Sigmoid colon (tissue), 7 donors: ENCODE results near the gene UMODL1. TPM values are rescaled to one million over a fixed set of nuclear protein-coding genes. Genes with fewer than 3 reads are reported as not detected.

ENCODE experiments used
- DNase-seq: peaks from one replicate; pipeline ENCODE4 v3.0.0-alpha.2; 2019
- H3K27ac ChIP-seq, 4 donors: fragments of 200-600 bp; sonication (generic); one replicate each; pipeline ENCODE4 v1.5.1; 2016 to 2019; ENCODE audit warnings: mild to moderate bottlenecking in 1 of 4
- H3K27me3 ChIP-seq, 3 donors: fragments of 200-600 bp; sonication (generic); one replicate each; pipeline ENCODE4 v1.5.1; 2019; ENCODE audit warnings: mild to moderate bottlenecking in 1 of 3
- H3K36me3 ChIP-seq, 4 donors: fragments of 200-600 bp; sonication (generic); one replicate each; pipeline ENCODE4 v1.5.1; 2016 to 2019
- H3K4me1 ChIP-seq, 4 donors: fragments of 200-600 bp; sonication (generic); one replicate each; pipeline ENCODE4 v1.5.1; 2017 to 2019
- H3K4me3 ChIP-seq, 4 donors: fragments of 200-600 bp; sonication (generic); one replicate each; pipeline ENCODE4 v1.5.1; 2017 to 2019; ENCODE audit warnings: mild to moderate bottlenecking in 2 of 4, moderate library complexity in 1 of 4
- H3K9me3 ChIP-seq, 4 donors: fragments of 200-600 bp in 3 of 4; sonication (generic) in 3 of 4; one replicate each; pipeline versions ENCODE4 v1.5.1 to v1.6.1; 2013 to 2019
- EP300 ChIP-seq, 4 donors: sonication (generic); formaldehyde crosslinking; IDR thresholded peaks; one replicate each; pipeline ENCODE4 v1.6.1; 2017; ENCODE audit warnings: antibody characterized with exemption in 4 of 4
- POLR2A ChIP-seq, 2 donors: fragments of 450-650 bp; IDR thresholded peaks; one replicate each; pipeline ENCODE4 v1.6.1; 2016; ENCODE audit warnings: antibody characterized with exemption in 2 of 2, mild to moderate bottlenecking in 2 of 2, moderate library complexity in 2 of 2
- POLR2AphosphoS5 ChIP-seq, 4 donors: sonication (generic); formaldehyde crosslinking; IDR thresholded peaks; one replicate each; pipeline ENCODE4 v1.6.1; 2017; ENCODE audit warnings: antibody characterized with exemption in 4 of 4
- WGBS, 2 donors: extraction: QIAGEN DNeasy Blood & Tissue Kit; methylation state at CpG; one replicate each; pipeline ENCODE4 v1.1.7; 2013; 5-methylcytosine and 5-hydroxymethylcytosine counted together
- intact Hi-C: fragments of 100-400 bp; cut with DNase I; formaldehyde crosslinking; loops from one replicate; pipeline ENCODE4 v1.15.1; 2023
- polyA plus RNA-seq, 3 donors: library from polyadenylated mRNA; stranded (reverse); fragments of 200-250 nt; gene quantifications; one replicate each; pipeline ENCODE4 v1.2.3, GENCODE V29; 2013
- total RNA-seq, 4 donors: library from RNA; depleted of rRNA; stranded (reverse); fragments of >200 nt; gene quantifications; one replicate each; pipeline ENCODE4 v1.1.0, GENCODE V29; 2016
- TF ChIP-seq, protein P1 (sequence below), 4 experiments: fragments of 450-650 bp in 3 of 4; fragments of 200-600 bp in 1 of 4; IDR thresholded peaks; one replicate each; pipeline ENCODE4 v1.5.1; 2016 to 2019; ENCODE audit warnings: antibody characterized with exemption in 4 of 4, mild to moderate bottlenecking in 3 of 4, moderate library complexity in 2 of 4
- donor health status: healthy with polysubstance abuse.
- donor health status: Bipolar disorder and iron deficiency.
- donor health status: healthy.

The UMODL1 gene
- total and polyA plus RNA-seq, 7 donors = 0.13 to 0.23 TPM; not detected in 5

DNA sequence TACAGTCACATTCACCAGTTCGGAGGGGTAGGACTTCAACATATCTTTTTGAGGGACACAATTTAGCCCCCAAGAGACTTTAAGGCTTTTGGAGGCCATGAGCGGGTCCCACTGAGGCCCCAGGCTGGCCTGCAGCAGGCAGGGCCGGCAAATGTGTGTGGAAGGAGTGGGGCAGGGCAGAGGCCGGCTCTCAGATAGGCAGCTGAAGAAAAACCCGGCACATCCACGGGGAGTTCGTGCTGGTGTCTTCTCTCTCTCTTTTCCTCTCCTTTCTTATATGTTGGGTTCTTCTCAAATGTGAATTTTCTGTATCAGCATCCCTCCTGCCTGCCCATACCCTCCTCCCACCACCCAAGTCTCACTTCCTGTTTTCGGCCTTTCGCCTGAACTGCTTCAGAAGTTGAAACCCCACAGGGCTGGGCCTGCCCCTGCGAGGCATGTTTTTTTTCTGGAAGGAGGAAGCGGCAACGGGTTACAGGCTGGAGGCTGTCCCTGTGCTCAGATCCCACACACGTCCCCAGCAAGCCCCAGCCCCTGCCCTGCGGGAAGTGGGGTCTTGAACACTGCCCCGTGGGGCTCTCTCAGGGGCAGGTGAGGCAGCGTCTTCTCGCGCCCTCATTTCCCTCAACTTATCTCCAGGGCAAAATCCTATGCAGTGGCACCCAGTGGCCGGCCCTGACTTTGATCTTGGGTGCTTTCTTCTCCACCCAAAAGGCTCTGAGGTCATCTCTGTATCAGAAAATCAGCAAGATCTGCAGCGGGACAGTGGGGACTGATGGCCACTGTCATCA lies 9.7 kb upstream of the UMODL1 start:
- Histone ChIP-seq H3K4me3 (no peak overlapping the region), H3K9me3 (no peaks in the 10 kb centered on the region), H3K27me3 (no peaks in the 10 kb centered on the region), H3K4me1 (peaks cover 0 to 12% (median 0%) of the 10 kb centered on the region in 4 donors), H3K36me3 (no peaks in the 10 kb centered on the region), H3K27ac (no peak overlapping the region)
- intact Hi-C loops = no loop called here
- DNase-seq = peak; percentile 78
- WGBS, 2 donors = 61 to 87% methylated on average over 20 of the region's 20 CpGs
- TF ChIP-seq, protein P1, sequence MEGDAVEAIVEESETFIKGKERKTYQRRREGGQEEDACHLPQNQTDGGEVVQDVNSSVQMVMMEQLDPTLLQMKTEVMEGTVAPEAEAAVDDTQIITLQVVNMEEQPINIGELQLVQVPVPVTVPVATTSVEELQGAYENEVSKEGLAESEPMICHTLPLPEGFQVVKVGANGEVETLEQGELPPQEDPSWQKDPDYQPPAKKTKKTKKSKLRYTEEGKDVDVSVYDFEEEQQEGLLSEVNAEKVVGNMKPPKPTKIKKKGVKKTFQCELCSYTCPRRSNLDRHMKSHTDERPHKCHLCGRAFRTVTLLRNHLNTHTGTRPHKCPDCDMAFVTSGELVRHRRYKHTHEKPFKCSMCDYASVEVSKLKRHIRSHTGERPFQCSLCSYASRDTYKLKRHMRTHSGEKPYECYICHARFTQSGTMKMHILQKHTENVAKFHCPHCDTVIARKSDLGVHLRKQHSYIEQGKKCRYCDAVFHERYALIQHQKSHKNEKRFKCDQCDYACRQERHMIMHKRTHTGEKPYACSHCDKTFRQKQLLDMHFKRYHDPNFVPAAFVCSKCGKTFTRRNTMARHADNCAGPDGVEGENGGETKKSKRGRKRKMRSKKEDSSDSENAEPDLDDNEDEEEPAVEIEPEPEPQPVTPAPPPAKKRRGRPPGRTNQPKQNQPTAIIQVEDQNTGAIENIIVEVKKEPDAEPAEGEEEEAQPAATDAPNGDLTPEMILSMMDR (IDR thresholded peaks at IDR 0.05) = no peak
- TF ChIP-seq POLR2A (IDR thresholded peaks at IDR 0.05) = no peak
- TF ChIP-seq POLR2AphosphoS5 (IDR thresholded peaks at IDR 0.05) = no peak
- TF ChIP-seq EP300 (IDR thresholded peaks at IDR 0.05) = no peak

DNA sequence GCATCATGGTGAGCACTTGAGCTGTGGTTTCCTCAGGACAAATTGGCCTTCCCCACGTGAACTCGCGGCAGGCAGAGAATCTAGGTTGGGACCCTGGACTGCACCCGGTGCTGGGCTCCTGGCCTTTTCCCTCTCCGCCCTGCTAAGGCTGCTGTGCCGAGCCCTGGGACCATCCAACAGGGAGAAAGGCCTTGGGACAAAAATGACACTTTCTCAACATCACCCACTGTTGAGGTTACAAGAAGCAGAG lies 9.2 kb upstream of the UMODL1 start:
- WGBS, 2 donors = 59 to 79% methylated on average over 6 of the region's 6 CpGs
- no peak for DNase-seq
- H3K27ac ChIP-seq = no peak overlapping the region

DNA sequence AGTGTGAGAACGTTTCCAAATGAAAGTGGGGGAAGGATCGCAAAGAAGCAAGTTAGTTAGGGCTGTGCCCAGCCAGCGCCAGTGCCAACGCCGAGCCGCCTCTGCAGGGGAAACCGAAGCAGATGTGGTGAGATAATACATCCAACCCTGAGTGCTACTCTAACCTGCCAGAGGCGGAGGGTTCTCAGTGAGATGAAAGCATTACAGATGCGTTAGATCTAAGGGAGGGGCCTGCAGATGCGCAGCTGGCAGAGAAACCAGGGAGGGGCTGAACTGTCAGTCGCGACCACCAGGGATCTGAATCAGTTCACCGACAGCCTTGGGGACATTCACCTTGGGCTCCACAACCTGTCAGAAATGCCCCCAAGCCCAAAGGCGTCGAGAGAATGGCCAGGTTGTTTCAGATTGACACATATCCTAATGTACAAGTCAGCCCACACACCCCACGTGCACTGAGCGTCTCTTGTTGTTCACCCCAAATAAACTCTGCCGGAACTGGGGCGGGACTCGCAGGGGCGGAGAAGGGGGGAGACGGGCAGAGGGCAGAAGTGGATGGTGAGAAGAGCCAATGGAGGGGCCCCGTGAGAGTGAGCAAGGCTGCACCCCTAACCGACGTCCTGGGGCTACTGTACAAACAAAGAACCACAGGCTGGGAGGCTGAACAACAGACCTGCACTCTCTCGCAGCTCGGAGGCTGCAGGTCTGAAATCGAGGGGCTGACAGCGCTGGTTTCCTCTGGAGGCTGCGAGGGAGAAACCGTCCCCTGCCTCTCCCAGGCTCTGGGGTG lies 8.7 kb upstream of the UMODL1 start:
- peaks cover 0 to 6% (median 0%) of the 10 kb centered on the region in 3 donors for H3K27me3 ChIP-seq

More for the DNA sequence above, 9.2 kb upstream of the UMODL1 start:
- Histone ChIP-seq H3K36me3 (no peaks in the 10 kb centered on the region), H3K27me3 (peaks cover 0 to under 1% (median 0%) of the 10 kb centered on the region in 3 donors), H3K9me3 (no peaks in the 10 kb centered on the region), H3K4me1 (peaks cover 0 to 9% (median 0%) of the 10 kb centered on the region in 4 donors), H3K4me3 (no peak overlapping the region)
- intact Hi-C loops = no loop called here
- TF ChIP-seq EP300 (IDR thresholded peaks at IDR 0.05) (no peak), POLR2AphosphoS5 (IDR thresholded peaks at IDR 0.05) (no peak), POLR2A (IDR thresholded peaks at IDR 0.05) (no peak)
- TF ChIP-seq, protein P1 (IDR thresholded peaks at IDR 0.05) = no peak

DNA sequence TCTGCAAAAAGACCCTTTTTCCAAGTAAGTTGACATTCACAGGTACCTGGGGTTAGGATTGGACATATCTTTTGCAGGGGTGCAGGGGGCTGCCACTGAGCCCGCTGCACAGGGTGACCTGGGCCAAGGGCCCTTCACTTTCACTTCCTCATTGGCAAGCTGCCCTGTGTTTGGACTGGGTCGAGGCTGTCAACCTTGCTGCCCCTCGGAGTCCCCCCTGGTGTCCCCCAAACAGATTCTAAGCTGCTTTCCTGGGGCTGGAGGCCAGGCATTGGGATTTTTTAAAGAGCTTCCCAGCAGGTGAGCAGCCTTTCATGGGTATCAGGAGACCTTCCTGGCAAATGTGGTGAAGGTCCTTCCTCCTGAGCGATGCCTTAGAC lies 7.9 kb upstream of the UMODL1 start:
- Histone ChIP-seq H3K9me3 (no peaks in the 10 kb centered on the region), H3K4me3 (no peak overlapping the region), H3K4me1 (no peaks in the 10 kb centered on the region), H3K27ac (no peak overlapping the region), H3K36me3 (no peaks in the 10 kb centered on the region), H3K27me3 (peaks cover 0 to 9% (median 0%) of the 10 kb centered on the region in 3 donors)
- 8 to 13% methylated on average over 4 of the region's 4 CpGs for WGBS, 2 donors
- TF ChIP-seq, protein P1 (IDR thresholded peaks at IDR 0.05) = no peak
- TF ChIP-seq EP300 (IDR thresholded peaks at IDR 0.05) (no peak), POLR2AphosphoS5 (IDR thresholded peaks at IDR 0.05) (no peak), POLR2A (IDR thresholded peaks at IDR 0.05) (no peak)
- intact Hi-C loops = no loop called here
- no peak for DNase-seq

More for the DNA sequence above, 8.7 kb upstream of the UMODL1 start:
- Histone ChIP-seq H3K4me3 (no peak overlapping the region), H3K27ac (no peak overlapping the region), H3K4me1 (peaks cover 0 to 4% (median 0%) of the 10 kb centered on the region in 4 donors), H3K9me3 (no peaks in the 10 kb centered on the region), H3K36me3 (no peaks in the 10 kb centered on the region)
- 36 to 47% methylated on average over 31 of the region's 31 CpGs for WGBS, 2 donors
- DNase-seq = no peak
- intact Hi-C loops = no loop called here
- TF ChIP-seq, protein P1 (IDR thresholded peaks at IDR 0.05) = no peak
- no peak for TF ChIP-seq POLR2A (IDR thresholded peaks at IDR 0.05)
- no peak for TF ChIP-seq EP300 (IDR thresholded peaks at IDR 0.05)
- TF ChIP-seq POLR2AphosphoS5 (IDR thresholded peaks at IDR 0.05) = no peak
